Neural cell (in vitro differentiated cells): ENCODE measurements around the gene PBRM1. TPM values are rescaled to one million over a fixed set of nuclear protein-coding genes. Genes with fewer than 3 reads are reported as not detected.

Source experiments
- H2AFZ ChIP-seq: fragments of 200-600, 300-800 bp; sonication (generic), shearing (Covaris generic); 2 replicates; pipeline ENCODE4 v1.6.0; 2014; ENCODE audit warnings: low read depth, mild to moderate bottlenecking, antibody characterized with exemption, low read length, moderate library complexity
- H3F3A ChIP-seq: fragments of 200-600 bp; shearing (Covaris generic); 2 replicates; pipeline ENCODE4 v1.6.1; 2016; ENCODE audit warnings: mild to moderate bottlenecking, moderate library complexity, mixed read lengths, antibody characterized with exemption, low read length; ENCODE audit not compliant: insufficient read depth, poor library complexity, severe bottlenecking
- H3K27ac ChIP-seq: fragments of 200-600, 300-800 bp; sonication (generic), shearing (Covaris generic); 2 replicates; pipeline ENCODE4 v1.5.1; 2014; ENCODE audit warnings: mild to moderate bottlenecking, low read length, moderate library complexity
- H3K27me3 ChIP-seq: fragments of 300-800, 200-600 bp; sonication (generic), shearing (Covaris generic); 2 replicates; pipeline ENCODE4 v1.6.0; 2014; ENCODE audit warnings: mild to moderate bottlenecking, low read depth, low read length, moderate library complexity; ENCODE audit not compliant: insufficient read depth
- H3K36me3 ChIP-seq: fragments of 300-800, 200-600 bp; sonication (generic), shearing (Covaris generic); 2 replicates; pipeline ENCODE4 v1.5.1; 2014; ENCODE audit warnings: mild to moderate bottlenecking, antibody characterized with exemption, low read length, moderate library complexity; ENCODE audit not compliant: insufficient read depth
- H3K4me2 ChIP-seq: fragments of 300-800, 200-600 bp; sonication (generic), shearing (Covaris generic); 2 replicates; pipeline ENCODE4 v1.6.0; 2014; ENCODE audit warnings: mild to moderate bottlenecking, low read length
- H3K4me3 ChIP-seq: fragments of 300-800, 200-600 bp; sonication (generic), shearing (Covaris generic); 2 replicates; pipeline ENCODE4 v1.5.1; 2014; ENCODE audit warnings: mild to moderate bottlenecking, low read length, moderate library complexity
- H3K79me2 ChIP-seq: fragments of 200-600 bp; shearing (Covaris generic); replicated peaks from 2 replicates; pipeline ENCODE4 v1.6.0; 2014; ENCODE audit warnings: mild to moderate bottlenecking, low read length, moderate library complexity; ENCODE audit not compliant: insufficient read depth
- H3K9ac ChIP-seq: fragments of 300-800, 200-600 bp; sonication (generic), shearing (Covaris generic); 2 replicates; pipeline ENCODE4 v1.6.1; 2016; ENCODE audit warnings: mild to moderate bottlenecking, low read length, mixed read lengths
- H3K9me2 ChIP-seq: fragments of 200-600 bp; shearing (Covaris generic); 2 replicates; pipeline ENCODE4 v1.6.1; 2016; ENCODE audit warnings: mild to moderate bottlenecking, low read length, mixed read lengths; ENCODE audit not compliant: insufficient read depth
- H3K9me3 ChIP-seq: fragments of 200-600, 300-800 bp; sonication (generic), shearing (Covaris generic); 2 replicates; pipeline ENCODE4 v1.6.1; 2016; ENCODE audit warnings: mild to moderate bottlenecking, mixed run types, low read length, moderate library complexity, mixed read lengths
- H4K20me1 ChIP-seq: fragments of 200-600 bp; shearing (Covaris generic); 2 replicates; pipeline ENCODE4 v1.6.1; 2016; ENCODE audit warnings: mild to moderate bottlenecking, mixed run types; ENCODE audit not compliant: insufficient read depth
- CTCF ChIP-seq: fragments of 450-650 bp; IDR thresholded peaks from 2 replicates; pipeline ENCODE4 v1.5.1; 2014; ENCODE audit warnings: antibody characterized with exemption, mild to moderate bottlenecking, moderate library complexity; ENCODE audit not compliant: poor library complexity, severe bottlenecking
- EP300 ChIP-seq: fragments of 450-650 bp; conservative IDR thresholded peaks from 2 replicates; pipeline ENCODE4 v1.6.1; 2014; ENCODE audit warnings: antibody characterized with exemption, mild to moderate bottlenecking, moderate library complexity; ENCODE audit not compliant: poor library complexity, severe bottlenecking
- EZH2 ChIP-seq: fragments of 200-600, 300-800 bp; shearing (Covaris generic), sonication (generic); IDR thresholded peaks from 2 replicates; pipeline ENCODE4 v1.6.1; 2014; ENCODE audit warnings: antibody characterized with exemption, low read length, borderline replicate concordance, mild to moderate bottlenecking; ENCODE audit not compliant: insufficient read depth, poor library complexity, severe bottlenecking
- MXI1 ChIP-seq: fragments of 450-650 bp; conservative IDR thresholded peaks from 2 replicates; pipeline ENCODE4 v1.6.1; 2014; ENCODE audit warnings: antibody characterized with exemption, mild to moderate bottlenecking; ENCODE audit not compliant: poor library complexity, severe bottlenecking
- POLR2AphosphoS5 ChIP-seq: IDR thresholded peaks from 2 replicates; pipeline ENCODE4 v1.6.1; 2012
- RAD21 ChIP-seq: fragments of 450-650 bp; conservative IDR thresholded peaks from 2 replicates; pipeline ENCODE4 v1.6.1; 2014; ENCODE audit warnings: antibody characterized with exemption, mild to moderate bottlenecking, moderate library complexity
- REST ChIP-seq: IDR thresholded peaks from 2 replicates; pipeline ENCODE4 v1.6.1; 2012; ENCODE audit warnings: borderline replicate concordance
- SMC3 ChIP-seq: fragments of 450-650 bp; conservative IDR thresholded peaks from 2 replicates; pipeline ENCODE4 v1.6.1; 2014; ENCODE audit warnings: antibody characterized with exemption, mild to moderate bottlenecking, moderate library complexity; ENCODE audit not compliant: poor library complexity
- TAF1 ChIP-seq: IDR thresholded peaks from 2 replicates; pipeline ENCODE4 v1.6.1; 2012; ENCODE audit warnings: low read depth
- polyA plus RNA-seq: library from polyadenylated mRNA; depleted of rRNA; stranded (reverse); fragments of >200 nt; gene quantifications from 2 replicates; pipeline ENCODE4 v1.2.3, GENCODE V29; 2014

Gene PBRM1
- polyA plus RNA-seq, 1 donor from 2014 or later, result 66.6 TPM

GRCh38 chr3:52695798-52696671 lies 10.3 kb upstream of the PBRM1 start:
- H4K20me1 ChIP-seq, result no peaks in the 10 kb centered on the region
- no peak for TF ChIP-seq POLR2AphosphoS5
- TF ChIP-seq MXI1, result no peak
- no peak for TF ChIP-seq RAD21
- no peak for TF ChIP-seq CTCF
- no peak for TF ChIP-seq SMC3
- TF ChIP-seq EP300, result no peak
- TF ChIP-seq TAF1, result no peak
- no peak for TF ChIP-seq EZH2
- TF ChIP-seq REST, result no peak

GRCh38 chr3:52694528-52695189 lies 8.9 kb upstream of the PBRM1 start:
- Histone ChIP-seq H3K9ac (no peak overlapping the region), H3K27ac (no peak overlapping the region), H2AFZ (no peak overlapping the region), H3K4me2 (no peak overlapping the region), H3F3A (no peaks in the 10 kb centered on the region), H3K4me3 (no peak overlapping the region), H3K27me3 (no peaks in the 10 kb centered on the region), H3K9me2 (no peaks in the 10 kb centered on the region), H3K9me3 (no peaks in the 10 kb centered on the region), H4K20me1 (no peaks in the 10 kb centered on the region), H3K36me3 (no peaks in the 10 kb centered on the region), H3K79me2 (peaks cover 2% of the 10 kb centered on the region)
- no peak for TF ChIP-seq MXI1
- no peak for TF ChIP-seq EZH2
- TF ChIP-seq POLR2AphosphoS5, result no peak
- no peak for TF ChIP-seq EP300
- no peak for TF ChIP-seq SMC3
- TF ChIP-seq REST, result no peak
- TF ChIP-seq RAD21, result no peak
- no peak for TF ChIP-seq TAF1
- TF ChIP-seq CTCF, result no peak

More at GRCh38 chr3:52695798-52696671, 10.3 kb upstream of the PBRM1 start:
- Histone ChIP-seq H3K9me3 (no peaks in the 10 kb centered on the region), H3K4me3 (no peak overlapping the region), H3F3A (no peaks in the 10 kb centered on the region), H3K27me3 (no peaks in the 10 kb centered on the region), H2AFZ (no peak overlapping the region), H3K9me2 (no peaks in the 10 kb centered on the region), H3K27ac (no peak overlapping the region), H3K9ac (no peak overlapping the region), H3K79me2 (peaks cover 6% of the 10 kb centered on the region), H3K36me3 (no peaks in the 10 kb centered on the region), H3K4me2 (no peak overlapping the region)
